HG03097 (cell line): ENCODE data around the gene CDCA7L.
"Not testable (repeated sequence)": the region's sequence is repeated elsewhere in the genome, so short reads cannot be mapped to it uniquely, and the experiment has no call there.

ENCODE experiments used
- ATAC-seq: cut with Tn5 transposase; IDR thresholded peaks from one replicate; pipeline ENCODE4 v1.9.1; 2021; ENCODE audit not compliant: unreplicated experiment, low FRiP score

CDCA7L gene

DNA sequence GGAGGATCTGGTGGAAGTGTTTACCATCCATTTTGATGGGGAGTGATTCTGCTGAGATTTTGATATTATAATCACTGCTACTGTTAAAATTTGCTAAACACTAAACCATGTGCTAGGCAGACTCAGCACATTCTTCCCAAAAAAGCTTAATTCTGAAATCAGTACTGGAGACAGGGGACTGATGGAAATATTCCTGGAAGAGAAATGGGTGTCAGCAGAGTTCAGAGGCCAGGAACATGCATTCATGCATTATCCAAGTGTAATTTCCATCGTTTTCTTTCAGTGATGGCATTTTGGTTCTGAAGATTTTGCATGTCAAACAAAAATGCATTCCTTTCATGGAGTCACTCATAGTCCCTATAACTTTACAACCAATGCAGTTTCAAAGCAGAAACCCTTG, 79.0 kb downstream of the CDCA7L start:
- ATAC-seq: no peak

DNA sequence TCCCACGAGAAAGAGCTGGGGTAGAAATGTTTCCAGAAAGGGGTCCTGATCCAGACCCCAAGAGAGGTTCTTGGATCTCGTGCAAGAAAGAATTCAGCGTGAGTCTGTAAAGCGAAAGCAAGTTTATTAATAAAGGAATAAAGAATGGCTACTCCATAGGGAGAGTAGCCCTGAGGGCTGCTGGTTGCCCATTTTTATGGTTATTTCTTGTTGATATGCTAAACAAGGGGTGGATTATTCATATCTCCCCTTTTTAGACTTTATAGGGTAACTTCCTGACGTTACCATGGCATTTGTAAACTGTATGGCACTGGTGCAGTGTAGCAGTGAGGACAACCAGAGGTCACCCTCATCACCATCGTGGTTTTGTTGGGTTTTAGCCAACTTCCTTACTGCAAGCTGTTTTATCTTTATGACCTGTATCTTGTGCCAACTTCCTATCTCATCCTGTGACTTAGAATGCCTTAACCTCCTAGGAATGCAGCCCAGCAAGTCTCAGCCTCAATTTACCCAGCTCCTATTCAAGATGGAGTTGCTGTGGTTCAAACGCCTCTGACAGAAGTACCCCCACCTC, 80.0 kb downstream of the CDCA7L start:
- ATAC-seq: not testable (repeated sequence)

DNA sequence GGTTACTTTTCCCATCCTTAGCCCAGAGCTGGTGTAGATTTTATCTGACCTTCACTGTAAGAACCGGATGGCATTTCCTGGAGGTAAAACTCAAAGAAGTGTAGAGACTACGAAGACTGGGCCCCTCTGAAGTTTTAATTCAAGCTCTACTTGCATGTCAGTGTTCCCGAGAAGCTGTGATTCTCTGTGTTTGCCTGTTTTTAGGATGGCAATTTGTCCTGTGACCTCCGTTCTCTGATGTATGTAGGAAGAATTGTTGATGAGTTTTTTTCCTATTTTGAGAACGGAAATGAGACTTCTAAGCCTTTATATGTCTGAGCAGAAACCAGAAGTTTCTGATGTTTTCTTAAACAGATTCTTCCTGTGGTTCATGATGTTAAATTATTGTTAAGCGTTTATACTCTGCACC, 94.1 kb downstream of the CDCA7L start:
- no peak for ATAC-seq
